GM19351 (cell line): ENCODE results near the gene RELCH.

Source experiments
- ATAC-seq: cut with Tn5 transposase; IDR thresholded peaks from one replicate; pipeline ENCODE4 v1.9.1; 2021; ENCODE audit warnings: mild to moderate bottlenecking, moderate library complexity; ENCODE audit not compliant: unreplicated experiment

Gene RELCH

GRCh38 chr18:62321201-62321600, 134.1 kb downstream of the RELCH start:
- no peak for ATAC-seq

DNA sequence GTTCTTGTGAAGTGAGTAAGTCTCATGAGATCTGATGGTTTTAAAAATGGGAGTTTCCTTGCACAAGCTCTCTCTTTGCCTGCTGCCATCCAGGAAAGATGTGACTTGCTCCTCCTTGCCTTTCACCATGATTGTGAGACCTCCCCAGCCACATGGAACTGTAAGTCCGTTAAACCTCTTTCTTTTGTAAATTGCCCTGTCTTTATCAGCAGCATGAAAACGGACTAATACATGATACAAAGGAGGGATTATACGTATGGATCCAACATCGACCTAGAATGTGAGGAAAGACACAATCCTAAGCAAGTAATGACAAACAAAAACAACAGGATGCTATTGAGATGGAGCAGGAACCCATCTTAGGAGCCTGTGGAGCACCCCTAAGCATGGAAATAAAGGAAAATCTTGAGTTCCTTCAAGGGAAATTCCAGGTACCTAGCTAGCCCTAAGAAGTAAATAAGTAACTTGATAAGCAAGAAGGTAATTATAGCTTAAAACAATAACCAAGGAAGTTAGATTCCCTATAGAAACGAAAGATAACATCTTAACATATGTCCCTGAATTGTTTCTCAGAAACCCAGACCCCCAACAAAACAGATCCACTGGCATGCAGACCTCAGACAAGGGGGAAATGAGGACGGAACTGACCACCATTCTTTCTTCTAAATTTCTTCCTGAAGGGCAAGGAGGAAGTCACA, 136.6 kb downstream of the RELCH start:
- no peak for ATAC-seq

DNA sequence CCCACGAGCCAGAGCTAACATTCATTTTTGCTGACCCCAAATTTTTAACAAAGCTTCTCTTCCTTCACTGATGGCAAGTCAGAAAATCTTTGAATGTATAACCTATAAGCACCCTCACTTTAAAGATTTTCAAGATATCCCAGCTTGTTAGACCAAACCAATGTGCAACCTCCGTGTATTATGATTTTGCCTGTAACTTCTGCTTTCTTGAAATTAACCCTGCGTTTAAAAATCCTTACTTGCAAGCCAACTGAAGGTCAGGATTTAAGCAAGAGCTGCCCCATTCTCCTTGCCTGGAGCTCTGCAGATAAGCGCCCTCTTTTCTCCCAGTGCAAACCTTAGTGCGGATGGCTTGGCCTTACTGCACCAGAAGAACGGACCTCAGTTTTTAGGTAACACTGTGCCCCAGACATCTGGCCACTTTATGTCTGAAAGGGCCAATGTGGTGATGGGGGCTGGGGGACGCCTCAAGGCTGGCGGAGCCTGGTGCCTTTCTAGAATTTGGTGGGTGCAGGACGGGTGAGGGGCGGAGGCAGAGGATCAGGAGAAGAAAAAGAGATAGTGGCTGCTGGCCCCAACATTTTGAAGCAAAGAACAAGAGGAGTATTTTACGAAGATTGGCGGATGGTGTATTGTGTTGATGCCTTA, 137.2 kb downstream of the RELCH start:
- no peak for ATAC-seq

- ATAC-seq, result peak; percentile 73
These were observed 138.1 kb downstream of the RELCH start, which contains the start of gene TNFRSF11A for GRCh38 chr18:62324917-62325805. TSS of gene TNFRSF11A (plus strand) at chr18:62325310. CDS start at chr18:62325353, 43 bp downstream.

DNA sequence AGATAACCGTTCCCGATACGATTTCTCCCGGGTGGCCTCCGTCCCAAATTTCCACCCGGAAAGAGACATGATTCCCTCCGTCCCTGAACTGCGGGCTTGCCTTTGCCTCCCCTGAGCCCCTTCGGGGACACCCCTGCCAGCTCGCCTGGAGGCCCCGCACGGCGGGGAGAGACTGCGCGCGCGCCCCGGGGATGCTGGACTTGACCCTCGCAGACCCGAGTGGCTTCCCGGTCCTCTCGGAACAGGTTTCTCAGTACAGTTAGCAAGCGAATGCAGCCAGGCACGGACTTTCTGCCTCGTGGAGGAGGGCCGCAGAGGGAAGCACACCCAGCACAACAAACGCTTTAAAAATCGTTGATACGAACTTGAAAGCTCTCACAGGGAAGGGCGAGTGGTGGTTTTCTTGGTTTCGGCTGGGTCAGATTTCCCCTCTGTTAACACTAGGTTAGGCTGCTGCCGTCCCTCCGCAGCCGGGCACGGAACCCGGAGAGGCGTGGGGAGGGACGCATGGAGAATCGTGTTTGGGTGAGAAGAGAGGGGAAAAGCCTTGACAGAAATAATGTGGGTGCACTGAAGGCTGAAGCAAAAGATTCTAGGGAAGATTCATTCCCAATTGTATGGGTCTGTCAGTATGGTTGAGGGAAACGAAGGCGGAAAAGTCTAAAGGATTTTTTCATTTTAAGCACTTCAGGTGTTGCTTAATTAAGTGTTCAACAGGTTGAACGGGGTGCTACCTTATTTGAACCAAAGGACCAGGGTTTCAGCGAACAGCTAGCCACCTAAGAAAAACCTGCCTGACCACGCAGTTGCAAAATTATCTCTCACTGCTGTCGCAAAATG, 139.0 kb downstream of the RELCH start:
- ATAC-seq, result no peak

DNA sequence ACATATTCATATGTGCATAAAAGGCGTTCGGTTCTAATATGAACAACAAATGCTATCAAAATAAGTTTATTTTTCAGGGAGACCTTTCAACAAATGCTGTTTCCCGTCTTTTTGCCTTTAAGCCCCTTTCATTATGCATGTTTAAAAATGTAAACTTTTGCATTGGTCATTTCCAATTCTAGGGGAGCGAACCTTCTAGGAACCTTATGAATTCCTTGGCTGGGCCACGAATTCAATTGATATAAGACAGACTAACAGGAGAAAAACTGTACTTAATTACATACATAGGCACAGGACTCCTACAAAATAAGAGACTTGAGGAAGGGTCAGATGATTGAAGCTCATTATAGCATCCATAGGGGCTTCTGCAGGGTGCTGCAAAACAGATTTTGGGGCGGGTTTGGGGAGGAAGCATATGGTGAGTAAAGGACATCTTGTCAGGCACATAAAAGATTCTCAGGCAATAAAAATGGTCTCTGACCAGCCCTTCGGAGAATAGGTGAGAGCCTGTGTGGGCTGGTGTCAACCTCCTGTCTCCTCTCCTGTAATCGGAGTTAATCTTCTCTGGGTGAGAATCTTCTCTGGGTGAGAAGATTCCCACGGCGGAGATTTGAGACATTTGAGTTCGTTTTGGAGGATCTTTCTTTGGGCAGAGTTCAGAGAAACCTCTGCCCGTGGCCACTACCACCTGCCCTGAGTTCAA, 139.7 kb downstream of the RELCH start:
- no peak for ATAC-seq

DNA sequence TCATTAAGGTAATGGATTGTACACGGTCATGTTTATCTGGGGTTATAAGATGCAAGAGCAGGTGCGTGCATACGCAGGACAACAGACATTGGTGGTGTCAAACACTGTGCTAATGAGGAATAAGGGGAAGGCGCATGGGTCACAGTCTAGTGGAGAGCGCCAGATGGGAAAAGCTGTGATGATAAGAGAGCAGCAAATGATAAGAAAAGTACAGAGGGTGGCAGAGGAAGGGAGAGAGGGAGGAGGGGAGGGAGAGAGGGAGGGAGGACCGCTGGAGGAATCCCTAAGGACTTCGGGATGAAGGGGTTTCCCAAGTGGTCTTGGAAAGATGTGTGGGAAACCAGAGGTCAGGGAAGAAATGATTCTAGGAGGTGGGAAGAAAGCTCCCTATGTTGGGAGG, 140.9 kb downstream of the RELCH start:
- ATAC-seq, result no peak

DNA sequence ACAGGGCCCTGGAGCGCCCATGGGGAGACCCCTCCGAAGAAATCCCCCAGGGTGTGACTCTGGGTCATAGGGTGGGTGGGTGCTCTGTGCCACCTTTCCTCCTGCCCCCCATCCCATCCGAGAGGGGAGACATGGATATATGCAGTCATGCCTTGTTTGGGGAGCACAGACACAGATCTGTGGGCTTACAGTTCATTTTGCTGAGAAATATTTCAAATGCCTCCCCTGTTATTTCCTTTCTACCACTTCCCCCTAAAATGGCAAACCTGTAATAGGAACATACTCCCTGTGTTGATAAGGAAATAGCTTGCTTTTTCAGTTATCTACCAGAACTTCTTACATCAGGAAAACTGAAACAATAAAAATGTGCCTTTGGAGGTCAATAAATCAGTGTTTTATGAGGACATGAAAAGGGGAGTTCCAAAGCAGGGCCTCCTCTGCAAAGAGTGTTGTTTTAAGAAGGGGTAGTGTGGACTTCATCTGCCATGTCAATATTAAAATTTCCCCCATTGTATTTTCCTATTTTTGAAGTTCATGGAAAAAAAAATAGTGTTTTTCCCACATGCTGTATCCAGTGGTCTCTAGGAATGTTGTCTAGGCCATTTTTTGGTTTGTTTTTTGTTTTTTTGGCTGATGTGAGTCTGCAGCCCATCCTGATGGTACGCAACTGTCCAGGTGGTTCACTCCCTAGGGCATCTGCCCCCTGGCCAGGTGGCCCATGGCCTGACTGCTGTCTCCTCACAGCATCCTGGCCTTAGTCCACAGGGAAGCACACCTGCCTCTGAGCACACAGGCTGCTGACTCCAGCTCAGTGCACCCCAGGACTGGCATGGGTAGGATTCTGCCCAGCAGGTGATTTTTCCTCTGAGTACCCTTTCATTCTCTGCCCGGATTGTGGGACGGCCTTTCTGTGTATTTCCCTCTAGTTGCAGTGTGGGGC, 141.8 kb downstream of the RELCH start:
- no peak for ATAC-seq

- peak; percentile 31 for ATAC-seq
These were observed 142.8 kb downstream of the RELCH start for GRCh38 chr18:62329691-62330454.

- ATAC-seq, result no peak
These were observed 143.6 kb downstream of the RELCH start for GRCh38 chr18:62330650-62331049.

DNA sequence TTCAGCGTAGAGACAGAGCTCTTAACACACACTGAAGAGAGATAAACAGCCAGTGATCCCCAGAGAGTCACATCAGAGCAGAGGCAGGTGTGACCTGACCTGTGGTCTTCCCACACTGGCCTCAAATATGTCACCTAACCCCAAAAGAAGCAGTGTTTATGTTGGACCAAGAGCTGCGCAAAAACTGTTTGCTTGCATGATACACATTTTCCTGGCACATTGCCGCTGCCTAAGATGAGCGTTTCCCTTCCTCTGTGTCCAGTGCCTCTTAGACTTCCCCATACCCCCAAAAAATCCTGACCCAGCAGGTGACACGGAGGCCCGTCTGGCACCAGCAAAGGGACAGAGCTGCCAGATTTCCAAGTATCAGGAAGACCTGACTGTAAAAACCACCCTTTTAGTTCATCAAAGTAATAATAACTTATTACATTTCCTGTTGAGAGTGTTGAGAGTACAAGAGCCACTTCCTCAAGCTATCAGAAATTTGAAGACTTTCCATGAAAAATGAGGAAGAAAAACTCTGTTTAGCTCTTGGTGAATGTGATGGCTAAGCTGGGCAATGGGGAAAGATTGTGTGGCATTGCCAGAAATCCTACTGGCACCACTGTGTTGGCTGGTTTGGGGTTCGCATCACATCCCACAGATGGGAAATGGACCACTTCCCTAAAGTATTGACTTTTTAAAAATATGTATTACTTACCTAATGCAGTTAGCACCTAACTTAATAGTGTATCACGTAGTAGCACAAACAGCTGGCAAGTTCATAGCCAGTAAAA, 144.7 kb downstream of the RELCH start:
- no peak for ATAC-seq

DNA sequence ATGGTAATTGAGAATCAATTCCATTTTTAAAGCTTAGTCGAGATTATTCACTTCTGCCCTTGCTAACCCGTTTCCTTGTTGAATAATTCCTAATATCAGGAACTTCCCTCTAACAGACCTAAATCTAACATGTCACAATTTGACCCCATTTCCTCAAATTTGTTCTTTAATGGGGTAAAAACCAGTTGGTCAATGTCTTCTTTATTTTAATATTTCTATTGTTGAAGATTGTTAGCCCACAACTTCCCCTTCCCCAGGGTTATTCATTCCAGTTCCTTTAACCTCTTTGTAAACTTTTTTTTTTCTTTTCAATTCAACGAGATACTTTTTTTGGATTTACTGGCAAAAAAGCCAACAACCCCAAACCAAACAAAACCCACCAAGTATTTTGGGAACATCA, 145.4 kb downstream of the RELCH start:
- no peak for ATAC-seq

DNA sequence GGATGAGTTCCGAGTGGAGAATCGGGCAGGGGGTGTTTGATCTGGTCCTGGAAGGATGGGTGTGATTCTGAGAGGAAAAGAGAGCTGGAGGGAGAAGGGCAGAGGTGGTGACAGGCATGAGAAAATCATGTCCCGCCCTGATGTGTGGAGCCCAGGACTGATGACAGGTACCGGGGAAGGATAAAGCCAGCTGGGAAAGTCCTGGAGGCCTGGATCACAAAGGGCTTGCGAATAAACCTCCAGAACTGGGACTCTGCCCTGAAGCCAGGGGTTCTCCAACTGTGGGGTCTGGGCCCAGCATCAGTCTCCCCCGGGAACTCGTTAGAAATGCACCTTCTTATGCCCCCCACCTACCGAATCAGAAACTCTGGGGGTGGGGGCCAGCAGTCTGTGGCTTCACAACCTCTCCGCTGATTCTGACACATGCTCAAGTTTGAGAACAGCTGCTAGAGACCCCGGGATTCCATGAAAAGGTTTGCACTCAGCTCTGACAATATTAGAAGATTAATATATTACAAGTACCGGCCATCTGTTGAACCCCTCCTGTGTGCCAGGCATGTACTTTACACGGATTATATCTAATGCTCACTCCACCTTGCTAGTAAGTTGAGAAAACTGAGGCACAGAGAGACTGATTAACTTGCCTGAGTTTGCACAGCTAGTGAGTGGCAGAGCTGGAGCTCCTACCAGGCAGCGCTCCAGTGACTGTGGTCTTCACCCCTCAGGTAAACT, 146.1 kb downstream of the RELCH start:
- no peak for ATAC-seq

DNA sequence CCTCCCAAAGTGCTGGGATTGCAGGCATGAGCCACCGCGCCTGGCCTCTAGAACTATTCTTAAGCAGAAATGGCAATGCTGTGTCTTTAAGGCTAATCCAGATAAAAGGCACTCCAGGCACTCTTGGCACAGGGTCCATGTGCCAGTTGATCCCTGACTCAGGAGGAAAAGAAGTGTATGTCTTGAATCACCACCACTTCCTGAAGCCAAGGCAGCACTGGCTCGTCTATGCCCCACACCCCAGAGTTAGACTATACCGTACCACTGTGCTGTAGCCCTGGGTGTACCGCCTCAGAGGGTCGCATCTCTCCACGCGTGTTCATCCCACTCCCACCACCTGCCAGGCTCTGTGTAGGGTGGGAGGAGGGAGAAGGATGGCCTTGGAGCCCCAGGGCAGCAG, 147.1 kb downstream of the RELCH start:
- no peak for ATAC-seq

DNA sequence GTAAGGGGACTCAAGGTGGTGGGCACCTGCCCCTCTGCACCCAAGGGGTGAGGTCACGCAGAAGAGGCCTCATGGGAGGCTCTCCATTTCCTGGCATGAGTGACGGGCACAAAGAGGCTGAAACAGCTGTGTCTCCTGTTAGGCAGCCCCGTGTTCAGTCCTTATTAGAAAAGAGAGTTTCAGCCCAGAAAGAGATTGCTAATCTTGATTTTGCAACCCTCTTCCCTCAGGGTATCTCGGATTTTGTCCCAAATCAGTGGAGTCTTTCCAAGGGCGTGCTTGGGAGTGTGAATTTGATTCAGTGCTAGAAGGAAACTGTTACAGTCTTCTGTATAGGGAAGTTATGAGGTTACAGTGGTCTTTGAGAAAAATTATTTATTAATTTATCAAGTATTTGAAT, 148.4 kb downstream of the RELCH start:
- ATAC-seq, result no peak

- ATAC-seq, result no peak
These were observed 149.6 kb downstream of the RELCH start for GRCh38 chr18:62336618-62337017.

GRCh38 chr18:62337336-62337735, 150.3 kb downstream of the RELCH start:
- ATAC-seq, result no peak
